Gastroesophageal sphincter (tissue), 4 donors: ENCODE results near the gene CEP83. TPM values are rescaled to one million over a fixed set of nuclear protein-coding genes. Genes with fewer than 3 reads are reported as not detected.
A peak's percentile ranks its signal among the peaks of the same experiment; 100 is the strongest.
"Not testable (repeated sequence)": the region's sequence is repeated elsewhere in the genome, so short reads cannot be mapped to it uniquely, and the experiment has no call there.

Experiments used
- ATAC-seq: fragments of 150-250 bp; one replicate; pipeline ENCODE4 v1.9.1; 2016; ENCODE audit warnings: mild to moderate bottlenecking, moderate library complexity
- H3K27ac ChIP-seq, 4 donors: fragments of 200-600 bp; sonication (generic) in 3 of 4; 1 replicate in 3 of 4; 2 replicates in 1 of 4; pipeline ENCODE4 v1.5.1; 2016 to 2019
- H3K27me3 ChIP-seq: fragments of 200-600 bp; sonication (generic); one replicate; pipeline ENCODE4 v1.5.1; 2019
- H3K36me3 ChIP-seq, 2 donors: fragments of 200-600 bp; sonication (generic); one replicate each; pipeline ENCODE4 v1.5.1; 2019; ENCODE audit warnings: control low read depth in 1 of 2
- H3K4me1 ChIP-seq, 3 donors: fragments of 200-600 bp; sonication (generic); 1 replicate in 2 of 3; 2 replicates in 1 of 3; pipeline ENCODE4 v1.5.1; 2016 to 2019; ENCODE audit warnings: control low read depth in 2 of 3
- H3K4me3 ChIP-seq, 2 donors: fragments of 200-600 bp; sonication (generic); one replicate each; pipeline ENCODE4 v1.5.1; 2019; ENCODE audit warnings: mild to moderate bottlenecking in 1 of 2, moderate library complexity in 1 of 2
- H3K9me3 ChIP-seq, 3 donors: fragments of 200-600 bp; sonication (generic); one replicate each; pipeline ENCODE4 v1.5.1; 2017 to 2019; ENCODE audit warnings: control low read depth in 2 of 3
- EP300 ChIP-seq: sonication (generic); formaldehyde crosslinking; IDR thresholded peaks from one replicate; pipeline ENCODE4 v1.6.1; 2017; ENCODE audit warnings: antibody characterized with exemption, mild to moderate bottlenecking
- POLR2A ChIP-seq, 2 donors: fragments of 450-650 bp; IDR thresholded peaks; one replicate each; pipeline ENCODE4 v1.6.1; 2017; ENCODE audit warnings: antibody characterized with exemption in 2 of 2, mild to moderate bottlenecking in 2 of 2, moderate library complexity in 1 of 2
- POLR2AphosphoS5 ChIP-seq: sonication (generic); formaldehyde crosslinking; IDR thresholded peaks from one replicate; pipeline ENCODE4 v1.6.1; 2017; ENCODE audit warnings: antibody characterized with exemption
- WGBS, 2 donors: methylation state at CpG; one replicate each; pipeline ENCODE4 v1.1.5; 2018; ENCODE audit warnings: low coverage in 1 of 2; 5-methylcytosine and 5-hydroxymethylcytosine counted together
- total RNA-seq, 4 donors: library from RNA; depleted of rRNA; stranded (reverse); fragments of >200 nt; gene quantifications; one replicate each; pipeline ENCODE4 v1.1.0, GENCODE V29; 2016
- TF ChIP-seq, protein P1 (sequence below), 4 experiments: fragments of 200-600 bp in 2 of 4; fragments of 450-650 bp in 2 of 4; sonication (generic) in 1 of 4; IDR thresholded peaks; one replicate each; pipeline ENCODE4 v1.5.1; 2017 to 2019; ENCODE audit warnings: antibody characterized with exemption in 4 of 4, mild to moderate bottlenecking in 2 of 4, moderate library complexity in 2 of 4

CEP83 gene
- total RNA-seq, 4 donors from 2014 or later = 6.3 to 24.8 (median 11.3) TPM

DNA sequence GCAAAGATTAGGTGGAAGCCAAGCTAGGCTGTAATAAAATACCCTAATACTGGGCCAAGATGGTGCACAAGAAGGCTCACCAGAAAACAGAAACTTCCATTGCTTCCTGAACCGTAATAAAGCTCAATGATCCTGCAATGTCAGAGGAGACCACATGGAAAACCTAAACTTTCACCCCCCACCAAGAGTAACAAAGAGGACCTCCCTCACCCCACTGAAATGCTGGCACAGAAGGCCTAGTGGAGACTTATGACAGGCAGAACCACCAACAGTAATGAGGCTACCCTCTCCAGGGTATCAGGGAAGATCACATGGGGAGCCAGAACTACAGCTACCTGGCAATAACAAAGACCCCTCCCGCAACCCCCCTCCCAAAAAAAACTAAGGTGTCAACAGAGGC is 43.1 kb downstream of the CEP83 start:
- 80 to 100% methylated on average over 1 to 2 of the region's 2 CpGs for WGBS, 2 donors
- TF ChIP-seq EP300 = no peak
- TF ChIP-seq POLR2A (IDR thresholded peaks at IDR 0.05) = no peak
- TF ChIP-seq POLR2AphosphoS5 = no peak
- TF ChIP-seq, protein P1, sequence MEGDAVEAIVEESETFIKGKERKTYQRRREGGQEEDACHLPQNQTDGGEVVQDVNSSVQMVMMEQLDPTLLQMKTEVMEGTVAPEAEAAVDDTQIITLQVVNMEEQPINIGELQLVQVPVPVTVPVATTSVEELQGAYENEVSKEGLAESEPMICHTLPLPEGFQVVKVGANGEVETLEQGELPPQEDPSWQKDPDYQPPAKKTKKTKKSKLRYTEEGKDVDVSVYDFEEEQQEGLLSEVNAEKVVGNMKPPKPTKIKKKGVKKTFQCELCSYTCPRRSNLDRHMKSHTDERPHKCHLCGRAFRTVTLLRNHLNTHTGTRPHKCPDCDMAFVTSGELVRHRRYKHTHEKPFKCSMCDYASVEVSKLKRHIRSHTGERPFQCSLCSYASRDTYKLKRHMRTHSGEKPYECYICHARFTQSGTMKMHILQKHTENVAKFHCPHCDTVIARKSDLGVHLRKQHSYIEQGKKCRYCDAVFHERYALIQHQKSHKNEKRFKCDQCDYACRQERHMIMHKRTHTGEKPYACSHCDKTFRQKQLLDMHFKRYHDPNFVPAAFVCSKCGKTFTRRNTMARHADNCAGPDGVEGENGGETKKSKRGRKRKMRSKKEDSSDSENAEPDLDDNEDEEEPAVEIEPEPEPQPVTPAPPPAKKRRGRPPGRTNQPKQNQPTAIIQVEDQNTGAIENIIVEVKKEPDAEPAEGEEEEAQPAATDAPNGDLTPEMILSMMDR (IDR thresholded peaks at IDR 0.05) = no peak
- no peaks in the 10 kb centered on the region for H3K36me3 ChIP-seq
- H3K4me1 ChIP-seq = no peaks in the 10 kb centered on the region
- no peaks in the 10 kb centered on the region for H3K27me3 ChIP-seq
- H3K4me3 ChIP-seq = no peak overlapping the region
- H3K27ac ChIP-seq = no peak overlapping the region
- no peak for ATAC-seq
- peaks cover 0 to 9% (median 0%) of the 10 kb centered on the region in 3 donors for H3K9me3 ChIP-seq

DNA sequence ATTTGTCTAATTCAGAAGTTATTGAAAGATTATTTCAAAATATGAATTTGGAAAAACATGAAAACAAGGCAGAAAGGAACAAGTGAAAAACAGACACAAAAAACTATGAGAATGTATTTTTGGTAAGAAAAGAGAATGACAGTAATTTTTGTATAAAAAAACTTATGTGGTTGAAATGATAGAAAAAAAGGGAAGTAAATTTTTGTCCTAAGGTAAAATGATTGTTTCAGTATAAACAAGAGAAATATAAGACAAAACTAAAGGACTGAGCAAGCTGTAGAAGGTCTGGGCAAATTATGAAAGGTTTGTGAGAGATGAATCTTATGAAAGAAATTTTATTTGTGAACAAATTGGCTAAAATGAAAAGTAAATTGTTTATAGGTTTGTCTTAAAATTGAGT is 44.6 kb downstream of the CEP83 start:
- TF ChIP-seq EP300 (no peak), POLR2A (IDR thresholded peaks at IDR 0.05) (no peak), POLR2AphosphoS5 (no peak)
- TF ChIP-seq, protein P1 (IDR thresholded peaks at IDR 0.05) = no peak
- no peak overlapping the region for H3K27ac ChIP-seq
- no peak overlapping the region for H3K4me3 ChIP-seq
- no peaks in the 10 kb centered on the region for H3K27me3 ChIP-seq
- no peaks in the 10 kb centered on the region for H3K9me3 ChIP-seq
- no peaks in the 10 kb centered on the region for H3K4me1 ChIP-seq
- H3K36me3 ChIP-seq = no peaks in the 10 kb centered on the region
- no peak for ATAC-seq

GRCh38 chr12:94405413-94406116 is 54.1 kb downstream of the CEP83 start:
- Histone ChIP-seq H3K27me3 (no peaks in the 10 kb centered on the region), H3K36me3 (no peaks in the 10 kb centered on the region), H3K9me3 (no peaks in the 10 kb centered on the region), H3K4me1 (peaks cover 0 to 19% (median 0%) of the 10 kb centered on the region in 3 donors), H3K4me3 (peak overlapping the region; percentile 37 to 49), H3K27ac (peak overlapping the region; percentile 12 to 67 (median 38))
- TF ChIP-seq POLR2AphosphoS5 (no peak), POLR2A (IDR thresholded peaks at IDR 0.05) (no peak), EP300 (no peak)
- TF ChIP-seq, protein P1 (IDR thresholded peaks at IDR 0.05) = no peak
- 36 to 58% methylated on average over 2 to 3 of the region's 3 CpGs for WGBS, 2 donors
- no peak for ATAC-seq

DNA sequence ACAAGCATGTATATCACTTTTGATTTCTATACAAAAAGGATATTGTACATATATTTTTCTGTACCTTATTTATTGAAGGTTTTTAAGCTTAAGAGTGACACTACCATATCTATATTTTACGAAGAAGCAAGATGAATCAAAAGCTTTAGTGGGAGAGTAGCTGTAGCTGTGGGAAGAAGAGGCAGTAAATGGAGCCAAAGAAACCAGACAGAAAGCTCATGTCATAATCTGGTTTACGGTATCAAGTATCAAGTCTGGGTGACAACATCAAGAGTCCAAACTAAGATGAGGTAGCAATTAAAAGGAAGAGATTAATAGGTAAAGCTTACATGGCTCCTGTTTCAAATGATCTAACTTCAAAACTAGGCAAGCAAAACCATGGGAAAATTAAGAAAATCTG is 54.8 kb downstream of the CEP83 start:
- peak overlapping the region in 1 of 2 donors; percentile 37 for H3K4me3 ChIP-seq
- no peak for ATAC-seq
- H3K27me3 ChIP-seq = no peaks in the 10 kb centered on the region
- TF ChIP-seq POLR2A (IDR thresholded peaks at IDR 0.05) (no peak), EP300 (no peak), POLR2AphosphoS5 (no peak)
- TF ChIP-seq, protein P1 (IDR thresholded peaks at IDR 0.05) = no peak
- peaks cover 0 to 5% of the 10 kb centered on the region in 2 donors for H3K36me3 ChIP-seq
- peaks cover 0 to 19% (median 0%) of the 10 kb centered on the region in 3 donors for H3K4me1 ChIP-seq
- H3K27ac ChIP-seq = peak overlapping the region in 3 of 4 donors; percentile 23 to 67 (median 63)
- H3K9me3 ChIP-seq = no peaks in the 10 kb centered on the region
- WGBS, 2 donors = 62 to 74% methylated on average over 2 of the region's 2 CpGs

GRCh38 chr12:94401326-94401725 is 58.3 kb downstream of the CEP83 start:
- H3K27ac ChIP-seq = no peak overlapping the region
- peaks cover 0 to 5% of the 10 kb centered on the region in 2 donors for H3K36me3 ChIP-seq
- peaks cover 0 to 15% (median 0%) of the 10 kb centered on the region in 3 donors for H3K4me1 ChIP-seq
- no peak overlapping the region for H3K4me3 ChIP-seq
- TF ChIP-seq POLR2AphosphoS5 = no peak
- ATAC-seq = no peak
- H3K27me3 ChIP-seq = no peaks in the 10 kb centered on the region
- peaks cover 0 to 11% (median 0%) of the 10 kb centered on the region in 3 donors for H3K9me3 ChIP-seq
- 74 to 93% methylated on average over 2 of the region's 2 CpGs for WGBS, 2 donors

DNA sequence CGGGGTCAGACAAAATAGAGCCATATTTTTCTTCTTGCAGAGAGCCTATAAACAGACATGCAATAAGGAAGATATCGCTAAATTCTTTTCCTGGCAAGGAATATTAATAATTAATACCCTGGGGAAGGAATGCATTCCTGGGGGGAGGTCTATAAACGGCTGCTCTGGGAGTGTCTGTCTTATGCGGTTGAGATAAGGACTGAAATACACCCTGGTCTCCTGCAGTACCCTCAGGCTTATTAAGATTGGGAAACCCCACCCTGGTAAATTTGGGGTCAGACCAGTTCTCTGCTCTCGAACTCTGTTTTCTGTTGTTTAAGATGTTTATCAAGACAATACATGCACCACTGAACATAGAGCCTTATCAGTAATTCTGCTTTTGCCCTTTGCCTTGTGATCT is 61.0 kb downstream of the CEP83 start:
- not testable (repeated sequence) for ATAC-seq, H3K4me1 ChIP-seq, H3K27ac ChIP-seq, H3K4me3 ChIP-seq, H3K36me3 ChIP-seq, H3K27me3 ChIP-seq
- WGBS, 2 donors = 91 to 93% methylated on average over 4 to 5 of the region's 5 CpGs
- H3K9me3 ChIP-seq = peaks cover 0 to 11% (median 0%) of the 10 kb centered on the region in 3 donors
